GM18519 (cell line): ENCODE measurements around the gene CAMK2D.

ENCODE experiments used
- ATAC-seq: cut with Tn5 transposase; IDR thresholded peaks from one replicate; pipeline ENCODE4 v1.9.1; 2021; ENCODE audit warnings: mild to moderate bottlenecking, moderate library complexity; ENCODE audit not compliant: unreplicated experiment, low FRiP score

CAMK2D gene

GRCh38 chr4:113540859-113541258, 220.7 kb downstream of the CAMK2D start:
- no peak for ATAC-seq

- peak; percentile 49 for ATAC-seq
These were observed 222.1 kb downstream of the CAMK2D start for GRCh38 chr4:113539408-113539807.

- no peak for ATAC-seq
These were observed 223.9 kb downstream of the CAMK2D start for GRCh38 chr4:113537628-113538027.

GRCh38 chr4:113537203-113537602, 224.3 kb downstream of the CAMK2D start:
- no peak for ATAC-seq

GRCh38 chr4:113534711-113535110, 226.8 kb downstream of the CAMK2D start:
- no peak for ATAC-seq

- no peak for ATAC-seq
These were observed 230.0 kb downstream of the CAMK2D start for GRCh38 chr4:113531572-113531971.

GRCh38 chr4:113528395-113528794, 233.1 kb downstream of the CAMK2D start:
- no peak for ATAC-seq

GRCh38 chr4:113525521-113525920, 236.0 kb downstream of the CAMK2D start:
- ATAC-seq: no peak

- peak; percentile 25 for ATAC-seq
These were observed 236.9 kb downstream of the CAMK2D start for GRCh38 chr4:113524505-113525186.

- peak; percentile 92 for ATAC-seq
These were observed 237.4 kb downstream of the CAMK2D start for GRCh38 chr4:113524096-113524495.

- ATAC-seq: no peak
These were observed 239.1 kb downstream of the CAMK2D start for GRCh38 chr4:113522433-113522832.

- no peak for ATAC-seq
These were observed 248.2 kb downstream of the CAMK2D start for GRCh38 chr4:113513382-113513781.

GRCh38 chr4:113512880-113513279, 248.7 kb downstream of the CAMK2D start:
- ATAC-seq: no peak

- ATAC-seq: no peak
These were observed 249.6 kb downstream of the CAMK2D start for GRCh38 chr4:113511944-113512343.

GRCh38 chr4:113509851-113510250, 251.7 kb downstream of the CAMK2D start:
- ATAC-seq: no peak

GRCh38 chr4:113505044-113505443, 256.5 kb downstream of the CAMK2D start:
- ATAC-seq: no peak

- ATAC-seq: no peak
These were observed 257.1 kb downstream of the CAMK2D start for GRCh38 chr4:113504422-113504821.

GRCh38 chr4:113503691-113504090, 257.8 kb downstream of the CAMK2D start:
- ATAC-seq: no peak

GRCh38 chr4:113502906-113503305, 258.6 kb downstream of the CAMK2D start:
- ATAC-seq: no peak

- ATAC-seq: no peak
These were observed 259.1 kb downstream of the CAMK2D start for GRCh38 chr4:113502476-113502875.

- no peak for ATAC-seq
These were observed 261.1 kb downstream of the CAMK2D start for GRCh38 chr4:113500424-113500823.

GRCh38 chr4:113499696-113500095, 261.8 kb downstream of the CAMK2D start:
- no peak for ATAC-seq

GRCh38 chr4:113499166-113499565, 262.4 kb downstream of the CAMK2D start:
- ATAC-seq: no peak
